Loucy (cell line): ENCODE measurements around the gene GGCX.
A peak's percentile ranks its signal among the peaks of the same experiment; 100 is the strongest.
"Not testable (repeated sequence)": the region's sequence is repeated elsewhere in the genome, so short reads cannot be mapped to it uniquely, and the experiment has no call there.

ENCODE experiments used
- H2AFZ ChIP-seq: fragments of 200-600 bp; sonication (generic); 2 replicates; pipeline ENCODE4 v1.6.0; 2016; ENCODE audit warnings: antibody characterized with exemption, mild to moderate bottlenecking, low read length, moderate library complexity
- H3F3A ChIP-seq: fragments of 200-600 bp; 2 replicates; pipeline ENCODE4 v1.6.0; 2016; ENCODE audit warnings: antibody characterized with exemption, low read depth, mild to moderate bottlenecking
- H3K27me3 ChIP-seq: fragments of 200-600 bp; sonication (generic); 2 replicates; pipeline ENCODE4 v1.6.1; 2014; ENCODE audit warnings: low read length, mild to moderate bottlenecking; ENCODE audit not compliant: insufficient read depth, poor library complexity, severe bottlenecking
- H3K36me3 ChIP-seq: fragments of 200-600 bp; sonication (generic); 2 replicates; pipeline ENCODE4 v1.6.1; 2016; ENCODE audit warnings: low read length; ENCODE audit not compliant: insufficient read depth
- H3K4me1 ChIP-seq: fragments of 200-600 bp; sonication (generic); 2 replicates; pipeline ENCODE4 v1.5.1; 2014; ENCODE audit warnings: low read length, mild to moderate bottlenecking; ENCODE audit not compliant: insufficient read depth, poor library complexity, severe bottlenecking
- H3K4me2 ChIP-seq: fragments of 200-600 bp; sonication (generic); 2 replicates; pipeline ENCODE4 v1.6.0; 2014; ENCODE audit warnings: antibody characterized with exemption, low read length, low read depth, mild to moderate bottlenecking; ENCODE audit not compliant: poor library complexity, severe bottlenecking
- H3K4me3 ChIP-seq: fragments of 200-600 bp; sonication (generic); 2 replicates; pipeline ENCODE4 v1.5.1; 2014; ENCODE audit warnings: low read length, mild to moderate bottlenecking, mixed read lengths; ENCODE audit not compliant: poor library complexity, severe bottlenecking
- H3K79me2 ChIP-seq: fragments of 200-600 bp; sonication (generic); 2 replicates; pipeline ENCODE4 v1.6.1; 2014; ENCODE audit warnings: low read length; ENCODE audit not compliant: insufficient read depth
- H3K9ac ChIP-seq: fragments of 200-600 bp; sonication (generic); 2 replicates; pipeline ENCODE4 v1.6.0; 2014; ENCODE audit warnings: mild to moderate bottlenecking, low read depth, low read length, moderate library complexity; ENCODE audit not compliant: poor library complexity, severe bottlenecking
- H3K9me2 ChIP-seq: fragments of 200-600 bp; sonication (generic); replicated peaks from 2 replicates; pipeline ENCODE4 v1.6.1; 2016; ENCODE audit warnings: low read depth, low read length, mixed read lengths
- H3K9me3 ChIP-seq: fragments of 200-600 bp; sonication (generic); 2 replicates; pipeline ENCODE4 v1.6.1; 2014; ENCODE audit warnings: mild to moderate bottlenecking, antibody characterized with exemption, low read length, low read depth; ENCODE audit not compliant: insufficient read depth
- H4K20me1 ChIP-seq: fragments of 200-600 bp; sonication (generic); 2 replicates; pipeline ENCODE4 v1.6.0; 2014; ENCODE audit warnings: antibody characterized with exemption, low read length, mild to moderate bottlenecking; ENCODE audit not compliant: insufficient read depth, poor library complexity, severe bottlenecking
- EZH2phosphoT487 ChIP-seq: fragments of 200-600 bp; IDR thresholded peaks from 2 replicates; pipeline ENCODE4 v1.6.1; 2018; ENCODE audit warnings: antibody characterized with exemption, mild to moderate bottlenecking, moderate library complexity, borderline replicate concordance
- TF ChIP-seq, protein P1 (sequence below): fragments of 200-600 bp; sonication (generic); conservative IDR thresholded peaks from 2 replicates; pipeline ENCODE4 v1.5.1; 2014; ENCODE audit warnings: mild to moderate bottlenecking, antibody characterized with exemption, low read length

Gene GGCX

DNA sequence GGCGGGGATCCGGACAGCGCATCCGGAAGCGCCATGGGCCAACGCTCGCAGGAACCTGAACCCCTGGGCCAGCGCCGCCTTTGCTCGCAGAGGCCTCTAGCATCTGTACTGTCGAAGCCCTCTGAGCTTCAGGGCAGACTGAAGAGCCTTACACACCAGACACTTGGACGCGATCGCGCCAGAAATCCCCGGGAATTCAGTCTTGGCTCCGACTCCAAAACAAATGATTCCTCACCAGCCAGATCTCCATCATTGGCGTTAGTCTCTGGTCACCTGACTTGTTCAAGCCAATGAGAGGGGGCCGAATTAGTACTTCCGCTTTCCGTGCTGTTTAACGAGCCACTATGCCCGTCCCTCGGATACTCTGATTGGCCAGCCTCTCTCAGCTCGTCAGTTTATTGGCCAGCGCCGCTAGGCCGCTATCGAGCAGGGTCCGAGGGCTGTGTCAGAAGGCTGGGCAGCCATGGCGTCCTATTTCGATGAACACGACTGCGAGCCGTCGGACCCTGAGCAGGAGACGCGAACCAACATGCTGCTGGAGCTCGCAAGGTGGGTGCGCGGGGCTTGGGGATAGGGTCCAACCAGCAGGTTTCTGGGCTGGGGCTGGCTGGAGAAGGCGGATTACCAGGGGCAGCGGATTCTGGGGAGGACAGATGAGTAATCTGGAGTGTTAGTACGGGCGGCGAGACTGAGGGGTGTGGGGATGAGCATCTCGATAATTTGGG, 34.2 kb upstream of the GGCX start, which contains the start of gene RNF181:
TSS of gene RNF181 (plus strand) at position 445 of the 725 bp plus-strand sequence. CDS start at position 464, 19 bp downstream.
- Histone ChIP-seq H3K27me3 (no peaks in the 10 kb centered on the region), H4K20me1 (peaks cover 18% of the 10 kb centered on the region), H3K4me1 (peaks cover 31% of the 10 kb centered on the region), H3K36me3 (no peaks in the 10 kb centered on the region; the same call in 1 of the 2 replicates), H3K9me3 (no peaks in the 10 kb centered on the region), H3K4me2 (peak within 1 kb of the TSS; percentile 96), H2AFZ (peak within 1 kb of the TSS; percentile 88), H3F3A (no peaks in the 10 kb centered on the region), H3K9ac (peak within 1 kb of the TSS; percentile 89), H3K9me2 (no peaks in the 10 kb centered on the region), H3K79me2 (peaks cover 50% of the 10 kb centered on the region), H3K4me3 (peak within 1 kb of the TSS; percentile 97)
- TF ChIP-seq, protein P1, sequence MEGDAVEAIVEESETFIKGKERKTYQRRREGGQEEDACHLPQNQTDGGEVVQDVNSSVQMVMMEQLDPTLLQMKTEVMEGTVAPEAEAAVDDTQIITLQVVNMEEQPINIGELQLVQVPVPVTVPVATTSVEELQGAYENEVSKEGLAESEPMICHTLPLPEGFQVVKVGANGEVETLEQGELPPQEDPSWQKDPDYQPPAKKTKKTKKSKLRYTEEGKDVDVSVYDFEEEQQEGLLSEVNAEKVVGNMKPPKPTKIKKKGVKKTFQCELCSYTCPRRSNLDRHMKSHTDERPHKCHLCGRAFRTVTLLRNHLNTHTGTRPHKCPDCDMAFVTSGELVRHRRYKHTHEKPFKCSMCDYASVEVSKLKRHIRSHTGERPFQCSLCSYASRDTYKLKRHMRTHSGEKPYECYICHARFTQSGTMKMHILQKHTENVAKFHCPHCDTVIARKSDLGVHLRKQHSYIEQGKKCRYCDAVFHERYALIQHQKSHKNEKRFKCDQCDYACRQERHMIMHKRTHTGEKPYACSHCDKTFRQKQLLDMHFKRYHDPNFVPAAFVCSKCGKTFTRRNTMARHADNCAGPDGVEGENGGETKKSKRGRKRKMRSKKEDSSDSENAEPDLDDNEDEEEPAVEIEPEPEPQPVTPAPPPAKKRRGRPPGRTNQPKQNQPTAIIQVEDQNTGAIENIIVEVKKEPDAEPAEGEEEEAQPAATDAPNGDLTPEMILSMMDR, result no peak

DNA sequence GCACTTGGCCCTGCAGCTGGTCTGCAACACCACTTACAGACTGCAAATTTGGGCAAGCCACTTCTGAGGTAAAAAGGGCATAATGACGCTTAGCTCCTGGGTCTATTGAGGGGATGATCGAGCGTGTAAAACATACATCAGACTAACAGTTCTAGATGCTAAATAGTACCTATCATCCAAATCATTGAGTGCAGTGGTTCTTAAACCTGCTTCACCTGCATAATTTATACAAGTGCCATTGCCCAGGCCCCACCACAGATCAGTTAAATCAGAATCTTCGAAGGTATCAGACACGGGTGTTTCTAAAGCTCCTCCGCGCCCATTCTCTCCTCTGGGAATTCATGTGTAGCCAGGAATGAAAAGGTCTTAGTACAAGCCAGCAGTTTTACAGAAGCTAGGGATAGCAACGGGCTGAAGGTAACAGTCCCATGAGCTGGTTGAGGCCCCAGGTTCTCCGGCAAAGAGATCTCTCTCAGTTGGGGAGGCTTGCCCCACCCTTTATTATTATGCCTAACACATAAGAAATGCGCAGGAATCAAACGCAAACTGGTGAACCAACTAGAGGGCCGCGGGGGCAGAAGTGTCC, 33.5 kb upstream of the GGCX start:
- Histone ChIP-seq H3K4me3 (peak overlapping the region; percentile 97), H3K9me3 (no peaks in the 10 kb centered on the region), H3K9me2 (no peaks in the 10 kb centered on the region), H3F3A (no peaks in the 10 kb centered on the region), H2AFZ (peak overlapping the region; percentile 88), H3K36me3 (no peaks in the 10 kb centered on the region; the same call in 1 of the 2 replicates), H3K79me2 (peaks cover 55% of the 10 kb centered on the region), H3K4me2 (peak overlapping the region; percentile 88), H3K27me3 (no peaks in the 10 kb centered on the region), H4K20me1 (peaks cover 18% of the 10 kb centered on the region), H3K9ac (peak overlapping the region; percentile 89), H3K4me1 (peaks cover 38% of the 10 kb centered on the region)
- TF ChIP-seq, protein P1, result no peak
- no peak for TF ChIP-seq EZH2phosphoT487

DNA sequence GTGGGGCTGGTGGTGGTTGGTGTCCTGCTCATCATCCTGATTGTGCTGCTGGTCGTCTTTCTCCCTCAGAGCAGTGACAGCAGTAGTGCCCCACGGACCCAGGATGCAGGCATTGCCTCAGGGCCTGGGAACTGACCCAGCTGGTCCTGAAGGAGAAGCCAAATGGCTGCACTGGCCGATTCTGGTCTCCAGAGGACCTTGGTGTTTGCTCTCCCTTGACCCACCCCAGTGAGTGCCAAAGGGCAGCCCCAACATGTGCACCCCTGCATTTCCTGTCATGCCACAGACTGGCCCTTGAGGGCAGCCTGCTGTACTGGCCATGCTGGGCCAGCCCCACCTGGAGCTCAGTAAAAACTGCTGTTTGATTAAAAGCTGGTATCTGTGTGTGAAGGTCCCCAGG, 31.7 kb upstream of the GGCX start:
- H3K4me1 ChIP-seq, result peaks cover 54% of the 10 kb centered on the region
- no peak overlapping the region for H2AFZ ChIP-seq
- no peaks in the 10 kb centered on the region; the same call in 1 of the 2 replicates for H3K36me3 ChIP-seq
- H3K9me2 ChIP-seq, result no peaks in the 10 kb centered on the region
- H4K20me1 ChIP-seq, result peaks cover 18% of the 10 kb centered on the region
- peaks cover 62% of the 10 kb centered on the region for H3K79me2 ChIP-seq
- no peaks in the 10 kb centered on the region for H3K27me3 ChIP-seq
- H3F3A ChIP-seq, result 0 out of 2 replicates have a peak, but pooled peaks cover under 1% of the 10 kb centered on the region
- TF ChIP-seq, protein P1, result no peak
- TF ChIP-seq EZH2phosphoT487, result no peak
- no peaks in the 10 kb centered on the region for H3K9me3 ChIP-seq
- H3K4me3 ChIP-seq, result no peak overlapping the region
- H3K9ac ChIP-seq, result no peak overlapping the region
- H3K4me2 ChIP-seq, result no peak overlapping the region

DNA sequence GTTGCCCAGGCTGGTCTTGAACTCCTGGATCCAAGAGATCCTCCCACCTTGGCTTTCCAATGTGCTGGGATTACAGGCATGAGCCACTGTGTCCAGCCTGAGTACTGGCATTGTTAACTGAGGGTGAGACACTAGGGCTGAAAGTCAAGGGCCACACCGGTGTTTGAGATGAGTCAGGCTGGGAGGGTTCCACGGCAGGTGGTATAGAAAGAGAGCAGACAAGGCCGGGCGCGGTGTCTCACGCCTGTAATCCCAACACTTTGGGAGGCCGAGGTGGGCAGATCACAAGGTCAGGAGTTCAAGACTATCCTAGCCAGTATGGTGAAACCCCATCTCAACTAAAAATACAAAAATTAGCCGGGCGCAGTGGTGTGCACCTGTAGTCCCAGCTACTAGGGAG, 31.0 kb upstream of the GGCX start:
- H3K4me3 ChIP-seq, H3K36me3 ChIP-seq, H3K9ac ChIP-seq, H3K27me3 ChIP-seq, H3K4me2 ChIP-seq, H3F3A ChIP-seq, H3K9me2 ChIP-seq, H2AFZ ChIP-seq, H3K9me3 ChIP-seq: not testable (repeated sequence)
- Histone ChIP-seq H3K4me1 (peaks cover 58% of the 10 kb centered on the region), H4K20me1 (peaks cover 15% of the 10 kb centered on the region), H3K79me2 (peaks cover 56% of the 10 kb centered on the region)
